ENCODE measurements around the gene UBE3C. TPM values are rescaled to one million over a fixed set of nuclear protein-coding genes. Genes with fewer than 3 reads are reported as not detected.

UBE3C gene
- total and polyA plus RNA-seq, 2 donors (not counting 3 experiments of a cell fraction or from before 2014, with no cell fraction given): 45.1 to 77.3 TPM

DNA sequence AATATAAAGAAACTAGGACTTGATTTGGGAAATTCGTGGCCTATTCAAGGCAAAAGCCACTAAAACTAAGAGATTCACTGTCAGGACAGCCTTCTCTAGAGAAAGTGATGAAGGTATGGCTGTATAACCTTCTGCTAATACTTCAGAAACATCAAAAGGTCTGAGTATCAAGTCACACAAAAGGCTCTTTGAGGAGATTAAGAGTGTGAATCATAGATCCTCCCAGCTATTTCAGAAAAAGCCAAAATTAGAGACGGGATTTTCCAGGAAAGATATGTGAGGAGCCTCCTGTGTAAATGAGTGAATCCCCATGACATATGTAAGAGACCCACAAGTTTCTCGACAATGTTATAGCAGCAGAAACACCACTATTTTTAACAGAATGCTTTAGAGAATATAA lies 56.2 kb downstream of the UBE3C start:
- ChIA-PET CTCF (no interaction called here), POLR2A (no interaction called here)
- H3K27ac ChIP-seq (ENCODE audit: insufficient read depth, low read depth, low read length): no peak overlapping the region
- FAIRE-seq (no peak), DNase-seq (ENCODE audit: low read depth, low spot score) (no peak)
- no peaks in the 10 kb centered on the region for H3K9me3 ChIP-seq (replicated peaks; ENCODE audit: control insufficient read depth, insufficient read depth, low read length)
- H3K9ac ChIP-seq (replicated peaks; ENCODE audit: extremely low read depth, insufficient read depth, low read length): no peak overlapping the region
- H3K27me3 ChIP-seq (ENCODE audit: control insufficient read depth in 2 of 2, insufficient read depth in 2 of 2, low read length in 2 of 2): no peaks in the 10 kb centered on the region
- peaks cover under 1% of the 10 kb centered on the region for H3K4me1 ChIP-seq (ENCODE audit: control insufficient read depth, extremely low read depth, insufficient read depth, low read length)
- peaks cover 7% of the 10 kb centered on the region for H3K79me2 ChIP-seq (ENCODE audit: control insufficient read depth, insufficient read depth, low read length)
- intact Hi-C loops (cut with micrococcal nuclease): no loop called here
- peaks cover 11 to 14% of the 10 kb centered on the region in 2 experiments for H3K36me3 ChIP-seq (ENCODE audit: control insufficient read depth in 2 of 2, extremely low read depth in 1 of 2, insufficient read depth in 2 of 2, low read length in 2 of 2)
- dilution Hi-C loops (cut with MboI; ENCODE audit: extremely low pct_ligation_motif_present, low sequenced_read_pairs): no loop called here
- TF ChIP-seq GATA2 (IDR thresholded peaks at IDR 0.05; ENCODE audit: insufficient read depth, insufficient read length, low read depth, low read length) (no peak), POLR2A (IDR thresholded peaks at IDR 0.05; ENCODE audit: low read depth, low read length) (no peak), FOS (IDR thresholded peaks at IDR 0.05; ENCODE audit: borderline replicate concordance, insufficient read depth, low read length) (no peak), EZH2 (IDR thresholded peaks at IDR 0.05; ENCODE audit: borderline replicate concordance, low read depth, low read length, severe bottlenecking) (no peak), MYC (IDR thresholded peaks at IDR 0.05; ENCODE audit: low read depth, low read length) (no peak), POLR2AphosphoS5 (IDR thresholded peaks at IDR 0.05; ENCODE audit: insufficient read depth, low read depth, low read length) (no peak), JUN (IDR thresholded peaks at IDR 0.05; ENCODE audit: borderline replicate concordance, insufficient read depth, insufficient read length, low read depth) (no peak)
- TF ChIP-seq, protein P1, sequence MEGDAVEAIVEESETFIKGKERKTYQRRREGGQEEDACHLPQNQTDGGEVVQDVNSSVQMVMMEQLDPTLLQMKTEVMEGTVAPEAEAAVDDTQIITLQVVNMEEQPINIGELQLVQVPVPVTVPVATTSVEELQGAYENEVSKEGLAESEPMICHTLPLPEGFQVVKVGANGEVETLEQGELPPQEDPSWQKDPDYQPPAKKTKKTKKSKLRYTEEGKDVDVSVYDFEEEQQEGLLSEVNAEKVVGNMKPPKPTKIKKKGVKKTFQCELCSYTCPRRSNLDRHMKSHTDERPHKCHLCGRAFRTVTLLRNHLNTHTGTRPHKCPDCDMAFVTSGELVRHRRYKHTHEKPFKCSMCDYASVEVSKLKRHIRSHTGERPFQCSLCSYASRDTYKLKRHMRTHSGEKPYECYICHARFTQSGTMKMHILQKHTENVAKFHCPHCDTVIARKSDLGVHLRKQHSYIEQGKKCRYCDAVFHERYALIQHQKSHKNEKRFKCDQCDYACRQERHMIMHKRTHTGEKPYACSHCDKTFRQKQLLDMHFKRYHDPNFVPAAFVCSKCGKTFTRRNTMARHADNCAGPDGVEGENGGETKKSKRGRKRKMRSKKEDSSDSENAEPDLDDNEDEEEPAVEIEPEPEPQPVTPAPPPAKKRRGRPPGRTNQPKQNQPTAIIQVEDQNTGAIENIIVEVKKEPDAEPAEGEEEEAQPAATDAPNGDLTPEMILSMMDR (IDR thresholded peaks at IDR 0.05; ENCODE audit: extremely low read depth in 1 of 2, insufficient read depth in 1 of 2, low read depth in 1 of 2, low read length in 2 of 2): no peak
- TF ChIP-seq, protein P2, sequence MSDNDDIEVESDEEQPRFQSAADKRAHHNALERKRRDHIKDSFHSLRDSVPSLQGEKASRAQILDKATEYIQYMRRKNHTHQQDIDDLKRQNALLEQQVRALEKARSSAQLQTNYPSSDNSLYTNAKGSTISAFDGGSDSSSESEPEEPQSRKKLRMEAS (IDR thresholded peaks at IDR 0.05; ENCODE audit: insufficient read depth, insufficient read length): no peak
- H3K4me2 ChIP-seq (ENCODE audit: insufficient read depth, low read length): no peak overlapping the region
- H2AFZ ChIP-seq (ENCODE audit: low read depth, low read length): no peak overlapping the region
- no peaks in the 10 kb centered on the region for H3K9me1 ChIP-seq (replicated peaks; ENCODE audit: control insufficient read depth, extremely low read depth, insufficient read depth, low read length)
- H4K20me1 ChIP-seq (replicated peaks; ENCODE audit: control insufficient read depth, extremely low read depth, insufficient read depth, low read length): peaks cover 2% of the 10 kb centered on the region
- H3K4me3 ChIP-seq (replicated peaks in 1 of 3; ENCODE audit: insufficient read depth in 1 of 3, low read depth in 1 of 3, low read length in 3 of 3): no peak overlapping the region
- no TSS peak for BruUV-seq (replicated peaks)

Data from endothelial cell of umbilical vein (primary cell).